K562 (cell line): Measurements from ENCODE around the gene RBFOX1. TPM values are rescaled to one million over a fixed set of nuclear protein-coding genes. Genes with fewer than 3 reads are reported as not detected.

Experiments
- ATAC-seq: fragments of 200-7000 bp; cut with Tn5 transposase; 3 replicates; pipeline ENCODE4 v1.9.1; 2020; ENCODE audit warnings: moderate library complexity
- BruUV-seq: library from RNA; stranded (reverse); fragments of 400-500 nt; replicated peaks from 2 replicates; lab custom pipeline; 2021; lab: Mats Ljungman, UMichigan
- CTCF ChIA-PET: fragments of 300-600 bp; formaldehyde crosslinking; extraction: SDS; loops from one replicate; lab custom pipeline; 2021; ENCODE audit warnings: low intra/inter-chr PET ratio; lab: Yijun Ruan, JAX
- POLR2A ChIA-PET: fragments of 300-600, 350-650 bp; sonication (Branson Sonifier 250); formaldehyde crosslinking; extraction: SDS; loops from one replicate; lab custom pipeline; 2021; ENCODE audit warnings: antibody characterized with exemption, inconsistent platforms; lab: Yijun Ruan, JAX
- DNase-seq, 4 experiments: peaks; one replicate each; pipeline versions ENCODE4 v3.0.0 to v3.0.0-alpha.2; 2011 to 2018; ENCODE audit warnings: low spot score in 3 of 4, mixed read lengths in 3 of 4; ENCODE audit errors: extremely low read depth in 1 of 4
- FAIRE-seq: peaks from 2 replicates; lab custom pipeline; 2011; peaks lifted over from hg19 to GRCh38; lab: Jason Lieb, UNC
- H2AFZ ChIP-seq: 2 replicates; pipeline ENCODE4 v1.6.0; 2011; ENCODE audit warnings: low read depth, low read length, control low read depth, inconsistent platforms
- H3K27ac ChIP-seq: fragments of 200-600 bp; 3 replicates; pipeline ENCODE4 v1.8.0; 2011; ENCODE audit warnings: low read depth, mild to moderate bottlenecking, control low read depth, inconsistent platforms, low read length, moderate library complexity, mixed read lengths; ENCODE audit errors: extremely low read depth
- H3K27me3 ChIP-seq, 2 experiments: fragments of 300-600 bp in 1 of 2; 2 replicates in 1 of 2; 3 replicates in 1 of 2; pipeline versions ENCODE4 v1.6.0 to v1.8.0; 2011; ENCODE audit warnings: inconsistent platforms in 2 of 2, low read length in 2 of 2, mild to moderate bottlenecking in 1 of 2, mixed read lengths in 1 of 2, moderate library complexity in 1 of 2; ENCODE audit not compliant: control insufficient read depth in 2 of 2, insufficient read depth in 2 of 2
- H3K36me3 ChIP-seq: fragments of 300-600 bp; 3 replicates; pipeline ENCODE4 v1.8.0; 2011; ENCODE audit warnings: mild to moderate bottlenecking, low read length, inconsistent platforms; ENCODE audit not compliant: control insufficient read depth, insufficient read depth
- H3K4me1 ChIP-seq, 2 experiments: fragments of 200-600 bp in 1 of 2; replicated peaks in 1 of 2; 2 replicates in 1 of 2; 3 replicates in 1 of 2; pipeline versions ENCODE4 v1.5.1 to v1.8.0; 2011; ENCODE audit warnings: inconsistent platforms in 2 of 2, low read length in 2 of 2, mild to moderate bottlenecking in 1 of 2, mixed read lengths in 1 of 2, moderate library complexity in 1 of 2; ENCODE audit not compliant: control insufficient read depth in 2 of 2, insufficient read depth in 2 of 2
- H3K4me2 ChIP-seq: 2 replicates; pipeline ENCODE4 v1.6.1; 2011; ENCODE audit warnings: low read length, control low read depth, inconsistent platforms, mixed read lengths; ENCODE audit not compliant: insufficient read depth
- H3K4me3 ChIP-seq: fragments of 200-600 bp; sonication (generic), shearing (Covaris generic); 2 replicates; pipeline ENCODE4 v1.5.1; 2016; ENCODE audit warnings: control low read depth, inconsistent platforms
- H3K79me2 ChIP-seq: fragments of 200-600 bp; 3 replicates; pipeline ENCODE4 v1.8.0; 2011; ENCODE audit warnings: low read length, inconsistent platforms; ENCODE audit not compliant: control insufficient read depth, insufficient read depth
- H3K9ac ChIP-seq, 2 experiments: 2 replicates each; pipeline versions ENCODE4 v1.6.0 to v1.6.1; 2011; ENCODE audit warnings: low read depth in 2 of 2, low read length in 2 of 2, control low read depth in 1 of 2, inconsistent platforms in 1 of 2, mild to moderate bottlenecking in 1 of 2, mixed read lengths in 1 of 2; ENCODE audit not compliant: insufficient read depth in 1 of 2
- H3K9me1 ChIP-seq: one replicate; pipeline ENCODE4 v1.6.0; 2011; ENCODE audit warnings: inconsistent platforms, mild to moderate bottlenecking, low read length, moderate library complexity; ENCODE audit not compliant: control insufficient read depth, insufficient read depth
- H3K9me3 ChIP-seq: replicated peaks from 2 replicates; pipeline ENCODE4 v1.5.1; 2011; ENCODE audit warnings: low read depth, low read length, inconsistent platforms; ENCODE audit not compliant: control insufficient read depth, insufficient read depth
- H4K20me1 ChIP-seq: replicated peaks from 2 replicates; pipeline ENCODE4 v1.6.1; 2011; ENCODE audit warnings: low read length, inconsistent platforms, mixed read lengths; ENCODE audit not compliant: control insufficient read depth, insufficient read depth
- BRCA1 ChIP-seq, 2 experiments: fragments of 450-650 bp in 1 of 2; sonication (generic) in 1 of 2; formaldehyde crosslinking in 1 of 2; IDR thresholded peaks; 2 replicates each; pipeline versions ENCODE4 v1.5.0 to v1.6.1; 2017 to 2020; ENCODE audit warnings: mild to moderate bottlenecking in 1 of 2, missing genetic modification reagents in 1 of 2
- HNRNPL ChIP-seq: fragments of 200-400 bp; formaldehyde crosslinking; IDR thresholded peaks from 2 replicates; pipeline ENCODE4 v1.6.1; 2017; ENCODE audit warnings: low read depth, mild to moderate bottlenecking, low read length
- SMAD3 ChIP-seq: fragments of 450-650 bp; formaldehyde crosslinking; conservative IDR thresholded peaks from 2 replicates; pipeline ENCODE4 v1.4.0; 2020; ENCODE audit warnings: mild to moderate bottlenecking
- TBL1XR1 ChIP-seq, 2 experiments: IDR thresholded peaks; 2 replicates each; pipeline ENCODE4 v1.6.1; 2012; ENCODE audit warnings: improper control_type of control experiment in 2 of 2, low read length in 2 of 2, mild to moderate bottlenecking in 1 of 2
- TCFL5 ChIP-seq: fragments of 250-450 bp; sonication (Bioruptor Pico); conservative IDR thresholded peaks from 2 replicates; pipeline ENCODE4 v1.6.1; 2021; ENCODE audit warnings: mild to moderate bottlenecking, moderate library complexity, matching md5 sums
- YBX1 ChIP-seq: fragments of 450-650 bp; IDR thresholded peaks from 2 replicates; pipeline ENCODE4 v1.7.1; 2016; ENCODE audit warnings: mild to moderate bottlenecking
- ZBTB7A ChIP-seq: IDR thresholded peaks from 2 replicates; pipeline ENCODE4 v1.6.1; 2011; ENCODE audit warnings: low read depth, mild to moderate bottlenecking, low read length, moderate library complexity, borderline replicate concordance; ENCODE audit not compliant: control insufficient read depth
- ZNF280B ChIP-seq: fragments of 250-450 bp; sonication (Bioruptor Pico); IDR thresholded peaks from 2 replicates; pipeline ENCODE4 v1.5.1; 2021; ENCODE audit warnings: mild to moderate bottlenecking
- ZNF407 ChIP-seq: fragments of 450-650 bp; IDR thresholded peaks from 2 replicates; pipeline ENCODE4 v1.6.1; 2016; ENCODE audit warnings: low read depth
- WGBS: fragments of 100-300 bp; shearing (Covaris generic); methylation state at CpG from one replicate; pipeline ENCODE4 v1.1.6; 2016; ENCODE audit warnings: low coverage, mixed read lengths; ENCODE audit not compliant: insufficient coverage; ENCODE audit errors: missing lambda C conversion rate; 5-methylcytosine and 5-hydroxymethylcytosine counted together
- in situ Hi-C: fragments of 300-500 bp; cut with MboI; formaldehyde crosslinking; loops from 4 replicates; pipeline ENCODE4 v1.15.0; 2018; ENCODE audit warnings: inconsistent platforms, mixed read lengths
- intact Hi-C: fragments of 100-400 bp; cut with micrococcal nuclease; formaldehyde crosslinking; loops from 2 replicates; pipeline ENCODE4 v1.14.2; 2022
- polyA plus RNA-seq, 8 experiments: library from polyadenylated mRNA; depleted of rRNA in 4 of 8; stranded (reverse) in 5 of 8; unstranded in 3 of 8; fragments of >200 nt; fragmentation: Nextera tagmentation in 2 of 8; fragmentation: Illumina TruSeq in 1 of 8; extraction: Ambion mirVana in 2 of 8; extraction: Trizol in 1 of 8; gene quantifications; 2 replicates each; pipeline versions ENCODE4 v1.2.1 to v1.2.3, GENCODE V29; 2011 to 2014; ENCODE audit warnings: inconsistent platforms in 1 of 8, missing spikeins in 1 of 8
- total RNA-seq, 7 experiments: library from RNA; depleted of rRNA in 6 of 7; stranded (reverse); fragments of >200 nt in 6 of 7; fragmentation: Illumina TruSeq in 2 of 7; extraction: Trizol in 2 of 7; gene quantifications; 2 replicates each; pipeline versions ENCODE4 v1.2.1 to v1.2.3, GENCODE V29; 2011 to 2021; ENCODE audit warnings: low replicate concordance in 1 of 7
- TF ChIP-seq, protein P1 (sequence below): sonication (generic); formaldehyde crosslinking; IDR thresholded peaks from 2 replicates; pipeline ENCODE4 v1.8.1; 2023; ENCODE audit warnings: mild to moderate bottlenecking, missing genetic modification reagents

Gene RBFOX1
- total and polyA plus RNA-seq, 9 of the 15 experiments (the other 6 are each of a cell fraction or from before 2014, with no cell fraction given) = 0.03 TPM; not detected in 8

- DNase-seq = no peak
- intact Hi-C loops = no loop called here
- FAIRE-seq = no peak
- Histone ChIP-seq H3K27me3 (peaks cover 5 to 20% of the 10 kb centered on the region in 2 experiments; a peak in 4 of 5 replicates), H3K4me3 (no peak overlapping the region), H4K20me1 (no peaks in the 10 kb centered on the region; the same call in 1 of the 2 replicates), H3K27ac (no peak overlapping the region), H3K9me3 (no peaks in the 10 kb centered on the region), H3K9me1 (no peaks in the 10 kb centered on the region), H3K4me2 (no peak overlapping the region), H3K79me2 (no peaks in the 10 kb centered on the region), H3K9ac (no peak overlapping the region), H3K36me3 (no peaks in the 10 kb centered on the region), H3K4me1 (no peaks in the 10 kb centered on the region), H2AFZ (no peak overlapping the region)
- ChIA-PET CTCF (no interaction called here), POLR2A (no interaction called here)
- TF ChIP-seq TCFL5 (CRISPR knock-in tag) (no peak), YBX1 (no peak), ZNF280B (no peak), ZBTB7A (no peak), ZNF407 (no peak), TBL1XR1 (IDR thresholded peaks at IDR 0.05; ENCODE audit: low read length in 2 of 2) (no peak), HNRNPL (no peak), SMAD3 (no peak), BRCA1 (IDR thresholded peaks at IDR 0.05) (no peak), BRCA1 (CRISPR knock-in tag; IDR thresholded peaks at IDR 0.05) (no peak)
- TF ChIP-seq, protein P1, sequence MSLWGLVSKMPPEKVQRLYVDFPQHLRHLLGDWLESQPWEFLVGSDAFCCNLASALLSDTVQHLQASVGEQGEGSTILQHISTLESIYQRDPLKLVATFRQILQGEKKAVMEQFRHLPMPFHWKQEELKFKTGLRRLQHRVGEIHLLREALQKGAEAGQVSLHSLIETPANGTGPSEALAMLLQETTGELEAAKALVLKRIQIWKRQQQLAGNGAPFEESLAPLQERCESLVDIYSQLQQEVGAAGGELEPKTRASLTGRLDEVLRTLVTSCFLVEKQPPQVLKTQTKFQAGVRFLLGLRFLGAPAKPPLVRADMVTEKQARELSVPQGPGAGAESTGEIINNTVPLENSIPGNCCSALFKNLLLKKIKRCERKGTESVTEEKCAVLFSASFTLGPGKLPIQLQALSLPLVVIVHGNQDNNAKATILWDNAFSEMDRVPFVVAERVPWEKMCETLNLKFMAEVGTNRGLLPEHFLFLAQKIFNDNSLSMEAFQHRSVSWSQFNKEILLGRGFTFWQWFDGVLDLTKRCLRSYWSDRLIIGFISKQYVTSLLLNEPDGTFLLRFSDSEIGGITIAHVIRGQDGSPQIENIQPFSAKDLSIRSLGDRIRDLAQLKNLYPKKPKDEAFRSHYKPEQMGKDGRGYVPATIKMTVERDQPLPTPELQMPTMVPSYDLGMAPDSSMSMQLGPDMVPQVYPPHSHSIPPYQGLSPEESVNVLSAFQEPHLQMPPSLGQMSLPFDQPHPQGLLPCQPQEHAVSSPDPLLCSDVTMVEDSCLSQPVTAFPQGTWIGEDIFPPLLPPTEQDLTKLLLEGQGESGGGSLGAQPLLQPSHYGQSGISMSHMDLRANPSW (CRISPR knock-in tag) = no peak
- no peak for ATAC-seq
- WGBS = 0% methylated on average over 4 of the region's 4 CpGs
- BruUV-seq = no TSS peak
- in situ Hi-C loops = no loop called here
Observed at GRCh38 chr16:7650431-7650830, 317.8 kb downstream of the RBFOX1 start.
